ENCODE data around the gene CACNG4. TPM values are rescaled to one million over a fixed set of nuclear protein-coding genes. Genes with fewer than 3 reads are reported as not detected.

Gene CACNG4
- total RNA-seq, 1 donor from 2014 or later: not detected

GRCh38 chr17:66944351-66945146, 20.0 kb upstream of the CACNG4 start:
- peak; percentile 69 for DNase-seq (ENCODE audit: low spot score)

GRCh38 chr17:66945147-66945835, 19.2 kb upstream of the CACNG4 start:
- DNase-seq (ENCODE audit: low spot score): peak; percentile 51

- DNase-seq (ENCODE audit: low spot score): no peak
These were observed 18.3 kb upstream of the CACNG4 start for GRCh38 chr17:66946251-66946650.

- DNase-seq (ENCODE audit: low spot score): peak; percentile 26
These were observed 17.2 kb upstream of the CACNG4 start for GRCh38 chr17:66947311-66947710.

- no peak for DNase-seq (ENCODE audit: low spot score)
These were observed 16.3 kb upstream of the CACNG4 start for GRCh38 chr17:66948061-66948750.

GRCh38 chr17:66949501-66949900, 15.0 kb upstream of the CACNG4 start:
- DNase-seq (ENCODE audit: low spot score): no peak

- DNase-seq (ENCODE audit: low spot score): no peak
These were observed 14.2 kb upstream of the CACNG4 start for GRCh38 chr17:66950325-66950724.

GRCh38 chr17:66950886-66951604, 13.5 kb upstream of the CACNG4 start:
- DNase-seq (ENCODE audit: low spot score): no peak

- DNase-seq (ENCODE audit: low spot score): no peak
These were observed 12.9 kb upstream of the CACNG4 start for GRCh38 chr17:66951605-66951953.

GRCh38 chr17:66952031-66952524, 12.4 kb upstream of the CACNG4 start:
- DNase-seq (ENCODE audit: low spot score): no peak

- no peak for DNase-seq (ENCODE audit: low spot score)
These were observed 11.6 kb upstream of the CACNG4 start for GRCh38 chr17:66952681-66953629.

GRCh38 chr17:66953630-66954020, 10.9 kb upstream of the CACNG4 start:
- no peak for DNase-seq (ENCODE audit: low spot score)

GRCh38 chr17:66954632-66955031, 9.9 kb upstream of the CACNG4 start:
- no peak for DNase-seq (ENCODE audit: low spot score)

GRCh38 chr17:66955821-66956220, 8.7 kb upstream of the CACNG4 start:
- no peak for DNase-seq (ENCODE audit: low spot score)

GRCh38 chr17:66956941-66957340, 7.6 kb upstream of the CACNG4 start:
- DNase-seq (ENCODE audit: low spot score): no peak

GRCh38 chr17:66957343-66957742, 7.2 kb upstream of the CACNG4 start:
- no peak for DNase-seq (ENCODE audit: low spot score)

GRCh38 chr17:66957951-66958579, 6.4 kb upstream of the CACNG4 start:
- no peak for DNase-seq (ENCODE audit: low spot score)

- DNase-seq (ENCODE audit: low spot score): no peak
These were observed 4.7 kb upstream of the CACNG4 start for GRCh38 chr17:66959641-66960375.

GRCh38 chr17:66960613-66961012, 3.9 kb upstream of the CACNG4 start:
- DNase-seq (ENCODE audit: low spot score): no peak
